ENCODE measurements around the gene TVP23C.

Gene TVP23C

DNA sequence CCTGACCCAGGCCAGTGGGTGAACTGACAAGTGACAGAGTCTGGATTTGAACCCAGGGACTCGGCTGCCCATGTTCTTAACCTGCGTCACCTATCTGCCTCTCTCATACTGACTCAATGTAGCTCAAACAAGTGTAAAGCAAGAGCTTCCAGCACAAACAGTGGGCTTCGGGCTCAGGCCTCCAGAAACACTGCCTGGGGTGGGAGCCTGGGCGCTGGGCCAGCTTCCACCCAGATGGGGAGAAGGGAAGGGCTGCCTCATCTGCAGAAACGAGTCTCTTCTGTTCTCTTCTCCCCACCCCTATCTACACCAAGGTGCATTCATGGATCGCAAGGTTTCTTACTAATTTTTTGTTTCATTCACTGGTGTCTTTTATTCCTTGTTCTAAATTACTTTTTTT is 97.2 kb downstream of the TVP23C start:
- in situ Hi-C loops (cut with HindIII; ENCODE audit: low sequenced_read_pairs), result no loop called here

DNA sequence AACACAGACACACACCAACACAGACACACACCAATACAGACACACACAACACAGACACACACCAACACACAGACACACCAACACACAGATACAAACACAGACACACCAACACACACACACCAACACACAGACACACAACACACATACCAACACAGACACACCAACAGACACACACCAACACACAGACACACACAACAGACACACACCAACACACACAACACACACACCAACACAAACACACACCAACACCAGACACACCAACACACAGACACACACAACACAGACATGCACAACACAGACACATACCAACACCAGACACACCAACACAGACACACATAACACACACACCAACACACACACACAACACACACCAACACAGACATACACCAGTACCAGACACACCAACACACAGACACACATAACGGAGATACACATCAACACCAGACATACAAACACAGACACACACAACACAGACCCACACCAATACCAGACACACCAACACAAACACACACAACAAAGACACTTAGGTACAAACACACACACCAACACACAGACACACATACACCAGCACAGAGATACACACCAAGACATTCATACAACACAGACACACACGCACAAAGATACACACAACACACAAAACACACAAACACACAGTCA is 98.1 kb downstream of the TVP23C start:
- in situ Hi-C loops (cut with HindIII; ENCODE audit: low sequenced_read_pairs), result no loop called here

DNA sequence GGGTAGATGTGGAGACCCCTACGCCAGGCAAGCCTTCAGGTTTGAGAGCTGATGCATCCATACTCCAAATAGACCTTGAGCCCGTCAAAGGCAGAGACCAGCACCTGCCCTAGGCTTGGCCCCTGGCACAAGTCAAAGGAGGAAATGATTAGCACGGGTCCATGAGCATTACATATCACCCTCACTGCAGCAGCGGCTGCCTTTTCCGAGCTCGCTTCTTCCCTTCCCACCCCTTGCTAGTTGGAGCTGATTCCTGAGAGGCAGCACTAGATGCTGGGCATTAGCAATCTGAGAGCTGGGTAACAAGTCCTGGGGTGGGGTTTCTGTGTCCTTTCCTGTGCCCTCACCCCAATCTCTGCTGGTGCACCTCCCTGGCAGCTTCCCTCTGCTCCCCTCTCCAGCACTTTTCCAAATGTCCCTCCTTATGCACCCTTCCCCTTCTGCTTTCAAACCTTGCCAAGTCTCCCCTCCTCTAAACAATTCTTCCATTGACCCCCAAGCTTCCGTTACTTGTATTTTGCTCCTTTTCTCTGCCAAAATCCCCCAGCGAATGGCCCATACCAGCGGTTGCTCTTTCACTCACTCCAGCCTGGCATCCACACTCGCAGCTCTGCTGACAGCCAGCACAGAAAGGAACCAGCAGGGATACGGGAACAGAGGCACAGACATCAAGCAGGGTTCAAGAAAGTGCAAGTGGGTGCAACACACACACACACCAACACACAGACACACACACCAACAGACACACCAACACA is 98.9 kb downstream of the TVP23C start:
- in situ Hi-C loops (cut with HindIII; ENCODE audit: low sequenced_read_pairs), result no loop called here

DNA sequence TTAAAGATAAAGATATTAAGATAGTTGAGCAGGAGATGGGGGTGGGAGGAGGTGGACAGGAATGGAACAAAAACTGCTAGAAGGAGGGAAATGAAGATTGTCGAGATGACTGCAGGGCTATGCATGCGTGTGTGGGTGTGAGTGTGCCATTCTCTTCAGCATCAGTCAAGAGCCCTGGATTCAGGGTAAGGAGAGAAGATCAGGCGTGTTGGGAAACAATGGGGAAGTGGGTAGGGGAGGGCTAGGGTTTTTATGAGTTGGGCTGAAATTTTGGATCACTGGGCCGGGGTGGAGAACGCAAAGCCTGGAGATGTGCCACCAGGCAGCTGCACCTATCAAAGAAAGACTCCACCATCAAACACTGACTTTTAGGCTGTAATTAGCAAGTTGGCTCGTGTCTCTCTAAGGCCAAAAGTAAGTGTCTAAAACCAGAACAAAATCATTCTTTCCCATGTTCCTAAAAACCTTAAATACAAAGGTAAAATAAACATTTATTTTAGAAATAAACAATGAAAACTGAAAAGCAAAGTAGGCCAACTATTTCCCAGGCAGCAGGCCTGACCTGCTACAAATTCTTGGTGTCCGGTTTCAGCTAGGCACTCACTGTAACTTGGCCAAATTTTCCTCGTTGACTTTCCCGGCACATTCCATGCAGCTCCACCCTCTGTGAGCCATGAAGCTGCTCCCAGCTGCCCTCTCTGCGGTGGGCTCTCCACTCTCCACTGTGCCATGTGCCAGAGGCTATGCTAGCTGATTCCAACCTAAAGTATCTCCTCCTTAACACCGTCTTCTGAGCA is 100.1 kb downstream of the TVP23C start:
- in situ Hi-C loops (cut with HindIII; ENCODE audit: low sequenced_read_pairs), result no loop called here

DNA sequence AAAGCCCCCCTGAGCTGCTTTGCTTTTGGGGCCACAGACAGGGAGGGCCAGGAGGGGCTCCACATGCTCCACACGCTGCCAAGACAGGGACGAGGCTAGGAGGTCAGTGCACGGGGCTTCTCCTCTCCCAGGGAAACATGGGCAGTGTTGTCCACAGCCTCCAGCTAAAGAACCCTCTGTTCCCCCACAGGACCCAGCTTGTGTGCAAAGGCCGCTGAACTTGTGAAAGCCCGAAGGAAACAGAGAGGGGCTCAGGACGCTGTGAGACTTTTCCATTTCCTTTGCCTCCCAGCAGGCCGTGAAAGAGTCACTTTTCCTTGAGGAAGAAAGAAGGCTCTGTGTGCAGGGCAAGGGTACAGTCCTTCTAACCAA is 105.6 kb downstream of the TVP23C start:
- in situ Hi-C loops (cut with HindIII; ENCODE audit: low sequenced_read_pairs), result no loop called here

DNA sequence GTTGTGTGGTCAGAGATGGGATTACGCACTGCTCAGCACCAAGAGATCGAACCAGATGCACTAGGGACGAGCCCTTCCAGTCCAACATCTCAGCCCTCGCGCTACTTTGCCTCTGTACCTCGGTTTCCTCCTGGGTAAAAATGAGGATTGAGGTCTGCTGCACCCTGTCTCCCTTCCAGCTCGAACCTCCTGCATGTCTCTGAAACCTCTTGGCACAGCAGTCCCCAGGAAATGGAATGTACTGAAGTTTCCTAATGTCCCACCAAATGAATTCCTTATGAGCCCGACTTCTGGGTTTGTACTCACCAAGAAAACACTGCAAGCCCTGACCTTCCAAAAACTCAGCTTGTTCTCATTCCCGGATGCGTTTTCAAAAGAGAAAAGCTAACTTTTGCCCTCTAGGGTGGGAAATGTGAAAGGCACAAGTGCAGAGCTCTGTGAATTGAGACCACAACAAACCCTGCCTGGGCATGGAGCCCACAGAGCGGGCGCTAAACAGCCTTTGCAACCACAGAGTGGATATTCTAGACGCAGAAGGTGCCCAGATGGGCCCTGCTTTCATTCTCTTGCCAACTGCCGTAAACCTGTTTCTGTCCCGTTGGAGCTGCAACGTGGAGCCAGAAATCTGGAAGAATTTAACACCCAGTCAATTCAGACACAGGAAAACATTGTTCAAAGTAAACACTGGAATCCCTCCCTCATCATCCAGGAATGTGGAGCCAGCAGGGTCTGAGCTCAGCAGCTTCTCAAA is 106.1 kb downstream of the TVP23C start:
- in situ Hi-C loops (cut with HindIII; ENCODE audit: low sequenced_read_pairs), result no loop called here

DNA sequence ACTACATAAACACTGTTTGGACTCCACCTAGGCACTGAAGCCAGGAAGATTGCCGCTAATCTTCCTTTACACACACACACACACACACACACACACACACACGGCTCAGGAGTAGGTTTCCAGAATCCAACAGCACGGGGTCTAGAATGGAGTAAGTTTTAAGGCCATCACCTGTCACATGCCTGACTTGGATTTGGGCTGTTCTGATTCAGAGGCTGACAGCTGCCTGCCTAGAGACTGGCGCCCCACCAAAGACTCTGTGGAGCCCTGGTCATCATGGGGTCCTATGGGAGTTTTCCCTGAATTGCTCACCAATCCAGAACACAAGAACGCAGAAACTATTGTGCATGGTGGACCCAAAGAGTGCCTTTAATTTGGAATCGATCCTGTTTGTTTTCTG is 106.8 kb downstream of the TVP23C start:
- in situ Hi-C loops (cut with HindIII; ENCODE audit: low sequenced_read_pairs), result no loop called here

DNA sequence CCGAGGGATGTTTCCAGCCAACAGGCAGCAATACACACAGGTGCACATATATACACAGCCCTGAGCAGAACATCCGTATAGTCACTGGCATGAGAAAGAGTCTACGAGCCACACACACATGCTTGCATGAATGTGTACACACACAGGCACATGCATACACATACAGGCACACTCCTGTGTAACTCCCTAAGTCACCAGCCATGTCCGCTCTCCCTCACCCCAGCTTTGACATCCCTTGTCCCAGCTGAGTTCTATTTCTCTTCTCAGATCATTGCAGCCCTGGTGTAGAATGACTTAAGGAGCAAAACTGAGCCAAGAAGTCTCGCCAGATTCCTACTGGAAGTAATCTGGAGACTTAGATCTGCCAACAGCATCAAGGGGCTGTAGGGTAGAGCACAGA is 108.9 kb downstream of the TVP23C start:
- in situ Hi-C loops (cut with HindIII; ENCODE audit: low sequenced_read_pairs), result no loop called here

DNA sequence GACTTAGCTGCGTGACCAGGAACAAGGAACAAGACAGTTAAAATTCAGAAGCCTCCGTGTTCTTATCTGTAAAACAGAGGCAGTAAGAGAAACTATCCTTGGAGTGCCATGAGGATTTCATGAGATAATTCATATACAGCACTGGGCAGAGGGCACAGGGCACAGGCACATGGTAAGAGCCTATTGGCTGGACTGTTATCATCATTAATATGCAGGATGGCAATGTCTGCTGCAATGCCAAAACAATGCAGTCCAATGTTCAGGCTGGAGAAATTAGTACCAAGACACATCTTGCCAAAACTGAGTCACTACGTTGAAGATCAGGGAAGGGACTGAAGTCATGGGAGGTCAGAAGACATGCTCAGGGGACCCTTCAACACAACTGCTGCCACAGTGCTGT is 109.5 kb downstream of the TVP23C start:
- in situ Hi-C loops (cut with HindIII; ENCODE audit: low sequenced_read_pairs), result no loop called here

DNA sequence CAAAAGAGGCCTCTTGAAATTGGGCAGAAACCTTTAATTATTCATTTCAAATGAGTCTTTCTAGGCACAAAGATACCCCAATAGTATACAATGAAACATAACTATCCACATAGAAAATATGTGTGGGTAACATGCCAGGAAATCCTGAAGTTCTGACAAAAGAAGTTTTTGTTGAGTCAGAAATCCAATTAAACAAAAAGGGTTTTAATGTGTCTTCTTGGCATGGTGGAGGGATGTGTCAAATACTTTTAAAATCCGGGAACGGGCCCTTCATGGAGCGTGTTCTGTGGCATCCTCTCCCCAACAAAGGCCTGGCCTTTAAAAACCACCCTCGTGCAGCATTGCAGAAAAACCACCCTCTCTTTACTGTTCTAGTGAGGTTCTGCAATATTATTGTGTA is 110.0 kb downstream of the TVP23C start:
- in situ Hi-C loops (cut with HindIII; ENCODE audit: low sequenced_read_pairs), result no loop called here

DNA sequence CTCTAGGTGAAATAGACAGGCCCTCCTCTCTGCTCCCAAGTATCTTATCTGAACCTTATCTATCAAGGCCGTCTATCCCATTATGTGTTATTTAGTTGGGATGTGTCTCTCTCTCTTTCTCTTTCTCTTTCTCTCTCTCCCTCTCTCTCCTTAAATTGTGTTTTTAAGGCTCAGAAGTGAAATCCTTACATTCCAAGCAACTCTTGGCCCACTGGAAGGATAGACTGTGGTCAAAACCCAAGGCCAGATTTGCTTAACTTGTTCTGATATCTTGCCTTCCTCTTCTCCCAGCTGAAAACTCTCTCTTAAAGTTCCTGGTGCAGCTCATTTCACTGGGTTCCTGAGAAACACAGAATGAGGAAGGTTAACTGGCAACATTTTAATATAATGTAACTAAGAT is 110.5 kb downstream of the TVP23C start:
- in situ Hi-C loops (cut with HindIII; ENCODE audit: low sequenced_read_pairs), result no loop called here

Measured in DLD1 (cell line).